ENCODE measurements around the gene INPP5J.

INPP5J gene

DNA sequence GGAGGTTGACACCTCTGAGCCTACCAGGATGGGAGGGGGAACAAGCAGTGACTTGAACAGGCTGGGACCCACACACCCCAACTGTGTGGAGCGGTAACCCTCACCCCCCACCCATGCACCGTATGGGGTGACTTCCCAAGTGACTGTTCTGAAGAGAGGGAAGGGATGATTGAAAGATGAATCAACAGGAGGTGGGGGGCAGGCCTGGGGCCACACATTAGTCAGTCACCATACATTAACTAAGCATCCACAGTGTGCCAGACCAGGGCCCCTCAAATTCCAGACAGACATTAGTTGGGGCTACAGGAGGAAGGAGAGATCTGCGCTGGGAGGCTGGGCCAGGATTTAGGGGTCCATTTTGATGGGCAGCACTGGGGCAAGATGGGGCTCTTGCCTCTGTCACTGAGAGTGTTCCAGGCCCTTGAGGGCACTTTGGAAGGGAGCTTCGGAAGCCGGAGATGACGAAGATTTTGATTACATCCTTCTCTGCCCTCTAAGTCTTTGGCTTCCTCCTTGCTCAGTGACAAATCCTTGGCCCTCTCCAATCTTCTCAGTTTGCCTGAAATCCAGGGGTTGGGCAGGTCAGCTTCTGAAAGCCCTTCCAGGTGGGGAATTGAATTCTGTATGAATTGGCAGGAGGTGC lies 40.7 kb upstream of the INPP5J start:
- H3K27ac ChIP-seq (ENCODE audit: low read depth, low read length, severe bottlenecking) = no peak overlapping the region
- WGBS, 2 experiments (ENCODE audit: insufficient coverage in 2 of 2) = 82 to 100% methylated on average over 1 to 4 of the region's 6 CpGs

DNA sequence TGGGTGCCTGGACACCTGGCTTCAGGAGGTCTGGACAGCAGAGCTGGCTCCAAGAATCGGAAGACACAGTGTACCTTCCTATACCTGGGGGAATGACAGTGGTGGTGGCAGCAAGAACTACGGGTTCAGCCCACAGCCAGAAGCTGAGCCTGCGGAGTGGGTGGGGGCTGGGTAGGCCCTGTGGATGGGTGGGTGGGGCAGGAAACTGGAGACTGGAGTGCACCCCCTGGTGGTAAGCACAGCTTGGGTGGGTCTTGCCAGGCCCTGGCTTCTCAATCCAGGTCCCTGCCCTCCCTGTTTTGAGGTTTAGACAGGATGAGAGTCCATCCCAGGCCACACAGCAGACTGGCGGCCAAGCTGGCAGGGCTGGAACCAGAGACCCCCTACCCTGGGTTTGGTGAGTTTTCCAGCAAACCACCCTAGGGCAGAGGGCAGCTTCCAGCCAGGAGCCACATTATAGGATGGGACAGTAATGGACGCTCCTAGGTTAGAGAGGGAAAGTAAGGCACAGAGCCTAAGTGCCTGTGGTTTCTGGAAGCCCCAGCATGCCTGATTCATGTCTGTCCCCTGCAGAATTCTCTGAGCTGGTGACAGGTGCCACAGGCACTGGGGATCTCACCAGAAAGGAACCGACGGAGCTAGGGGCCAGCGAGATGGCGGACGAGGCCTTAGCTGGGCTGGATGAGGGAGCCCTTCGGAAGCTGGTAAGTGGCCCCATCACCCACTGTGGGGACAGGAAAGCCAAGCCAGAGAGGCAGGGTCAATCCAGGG lies 40.0 kb upstream of the INPP5J start:
- WGBS, 2 experiments (ENCODE audit: insufficient coverage in 2 of 2) = 94 to 96% methylated on average over 8 to 11 of the region's 11 CpGs
- H3K4me3 ChIP-seq (ENCODE audit: extremely low read depth, insufficient read depth, low read length, poor library complexity, severe bottlenecking) = peak overlapping the region; percentile 60

More for the DNA sequence above, 40.7 kb upstream of the INPP5J start:
- peaks cover 13% of the 10 kb centered on the region for H3K36me3 ChIP-seq (ENCODE audit: control insufficient read depth, insufficient read depth, low read length)
- H3K9me3 ChIP-seq (ENCODE audit: control insufficient read depth, low read length) = no peaks in the 10 kb centered on the region
- peaks cover 24% of the 10 kb centered on the region for H3K4me1 ChIP-seq (ENCODE audit: control insufficient read depth, insufficient read depth, low read length, poor library complexity, severe bottlenecking)
- peak overlapping the region; percentile 60 for H3K4me3 ChIP-seq (ENCODE audit: extremely low read depth, insufficient read depth, low read length, poor library complexity, severe bottlenecking)

DNA sequence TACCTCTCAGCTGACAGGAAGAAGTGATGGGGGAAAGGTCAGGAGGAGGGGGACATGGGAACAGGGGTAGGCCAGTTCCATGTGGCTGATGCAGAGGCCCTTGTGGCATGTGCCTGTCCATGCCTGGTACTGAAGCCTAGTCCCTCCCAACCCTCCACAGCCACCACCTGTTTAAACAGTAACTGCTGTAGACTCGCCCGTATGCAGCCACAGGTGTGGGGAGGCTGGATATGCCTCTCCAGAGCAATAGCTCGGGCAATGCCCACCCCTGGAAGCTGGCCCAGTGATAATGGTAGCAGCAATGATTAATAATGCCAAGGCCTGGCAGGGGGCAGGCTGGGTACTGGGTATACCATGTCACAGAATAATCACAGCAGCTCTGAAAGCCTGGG lies 39.4 kb upstream of the INPP5J start:
- H3K27ac ChIP-seq (ENCODE audit: low read depth, low read length, severe bottlenecking) = no peak overlapping the region
- H3K36me3 ChIP-seq (ENCODE audit: control insufficient read depth, insufficient read depth, low read length) = peaks cover 22% of the 10 kb centered on the region
- no peaks in the 10 kb centered on the region for H3K9me3 ChIP-seq (ENCODE audit: control insufficient read depth, low read length)
- peaks cover 24% of the 10 kb centered on the region for H3K4me1 ChIP-seq (ENCODE audit: control insufficient read depth, insufficient read depth, low read length, poor library complexity, severe bottlenecking)
- 100% methylated on average over 3 of the region's 3 CpGs for WGBS, 2 experiments (ENCODE audit: insufficient coverage in 2 of 2)
- H3K4me3 ChIP-seq (ENCODE audit: extremely low read depth, insufficient read depth, low read length, poor library complexity, severe bottlenecking) = no peak overlapping the region

More for the DNA sequence above, 40.0 kb upstream of the INPP5J start:
- Histone ChIP-seq H3K4me1 (ENCODE audit: control insufficient read depth, insufficient read depth, low read length, poor library complexity, severe bottlenecking) (peaks cover 24% of the 10 kb centered on the region), H3K36me3 (ENCODE audit: control insufficient read depth, insufficient read depth, low read length) (peaks cover 16% of the 10 kb centered on the region), H3K9me3 (ENCODE audit: control insufficient read depth, low read length) (no peaks in the 10 kb centered on the region), H3K27ac (ENCODE audit: low read depth, low read length, severe bottlenecking) (no peak overlapping the region)

DNA sequence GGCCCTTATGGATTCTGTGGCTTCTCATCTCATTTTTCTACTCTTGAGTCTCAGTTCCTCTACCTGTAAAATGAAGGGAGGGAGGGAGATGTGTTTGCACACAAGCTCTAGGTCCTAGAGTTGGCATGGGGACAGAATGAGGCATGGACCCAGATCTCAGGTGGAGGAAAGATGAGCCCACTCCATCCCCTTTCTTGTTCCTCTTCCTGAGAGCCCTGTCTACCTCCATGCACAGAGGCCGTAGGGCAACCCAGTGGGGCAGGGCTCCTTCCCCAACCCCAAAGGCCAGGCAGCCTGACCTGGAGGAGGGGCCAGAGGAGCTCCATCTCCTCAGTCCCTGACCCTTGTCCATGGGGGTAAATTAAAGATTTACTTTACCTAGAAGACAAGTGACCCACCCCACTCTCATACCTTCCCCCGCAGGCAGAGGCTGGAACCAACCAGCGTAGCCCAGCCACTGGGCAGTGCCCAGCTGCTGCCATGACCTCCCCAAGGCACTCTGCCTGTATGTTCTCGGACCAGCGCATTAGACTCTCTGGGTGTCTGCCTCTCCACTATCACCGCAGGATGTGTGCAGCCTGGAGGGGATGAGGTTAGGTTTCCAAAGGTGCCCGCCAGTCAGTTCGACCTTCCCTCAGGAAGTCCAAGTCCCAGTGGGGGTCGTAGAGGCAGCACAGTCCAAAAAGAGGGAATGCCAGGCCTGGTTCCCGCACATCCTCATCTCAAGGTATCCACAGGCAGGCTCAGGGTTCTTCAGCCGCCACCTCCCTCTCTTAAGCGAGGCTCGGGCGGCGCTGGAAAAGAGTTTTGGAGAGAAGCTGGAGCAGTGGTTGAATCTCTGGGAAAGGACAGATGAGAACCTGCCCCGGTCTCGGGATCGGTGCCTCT lies 38.6 kb upstream of the INPP5J start:
- H3K36me3 ChIP-seq (ENCODE audit: control insufficient read depth, insufficient read depth, low read length) = peaks cover 28% of the 10 kb centered on the region
- no peaks in the 10 kb centered on the region for H3K9me3 ChIP-seq (ENCODE audit: control insufficient read depth, low read length)
- peaks cover 24% of the 10 kb centered on the region for H3K4me1 ChIP-seq (ENCODE audit: control insufficient read depth, insufficient read depth, low read length, poor library complexity, severe bottlenecking)
- peak overlapping the region; percentile 40 for H3K4me3 ChIP-seq (ENCODE audit: extremely low read depth, insufficient read depth, low read length, poor library complexity, severe bottlenecking)
- H3K27ac ChIP-seq (ENCODE audit: low read depth, low read length, severe bottlenecking) = peak overlapping the region; percentile 79
- WGBS, 2 experiments (ENCODE audit: insufficient coverage in 2 of 2) = 28 to 38% methylated on average over 11 to 16 of the region's 18 CpGs

DNA sequence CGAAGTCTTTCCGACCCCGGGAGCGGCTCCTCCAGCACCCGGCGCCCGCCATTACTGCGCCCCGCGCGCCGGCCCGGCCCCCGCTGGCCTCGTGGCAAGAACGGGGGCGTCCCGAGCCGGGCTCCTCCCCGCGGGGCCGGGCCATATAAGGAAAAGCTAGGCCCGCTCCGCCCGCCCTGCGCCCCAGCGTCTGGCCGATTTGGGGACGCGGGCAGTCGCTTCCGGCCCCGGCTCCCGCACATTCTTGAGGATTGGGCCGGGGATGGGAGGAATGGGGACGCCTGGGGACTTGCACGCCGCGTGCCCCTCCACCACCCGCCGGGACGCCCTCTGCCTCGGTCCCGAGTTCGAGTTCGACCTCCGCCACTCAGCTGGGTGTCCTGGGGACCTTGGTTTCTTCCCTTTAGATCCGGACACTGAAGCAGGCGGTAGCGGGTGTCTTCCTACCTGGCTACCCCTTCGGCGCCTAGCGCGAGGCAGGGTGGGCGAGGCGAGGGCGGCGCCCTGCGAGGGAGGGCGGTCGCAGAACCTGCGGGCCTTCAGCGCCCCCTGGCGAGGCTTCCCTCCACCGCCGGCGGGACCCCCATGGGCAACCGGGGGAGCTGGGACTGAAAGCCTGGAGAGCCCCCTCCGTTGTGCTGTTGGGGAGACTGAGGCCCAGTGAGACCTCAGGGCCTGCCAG lies 37.8 kb upstream of the INPP5J start:
- Histone ChIP-seq H3K27ac (ENCODE audit: low read depth, low read length, severe bottlenecking) (peak overlapping the region; percentile 79), H3K36me3 (ENCODE audit: control insufficient read depth, insufficient read depth, low read length) (peaks cover 35% of the 10 kb centered on the region), H3K4me3 (ENCODE audit: extremely low read depth, insufficient read depth, low read length, poor library complexity, severe bottlenecking) (peak overlapping the region; percentile 40), H3K4me1 (ENCODE audit: control insufficient read depth, insufficient read depth, low read length, poor library complexity, severe bottlenecking) (peaks cover 24% of the 10 kb centered on the region), H3K9me3 (ENCODE audit: control insufficient read depth, low read length) (no peaks in the 10 kb centered on the region)
- WGBS, 2 experiments (ENCODE audit: insufficient coverage in 2 of 2) = 2 to 3% methylated on average over 46 to 62 of the region's 69 CpGs

DNA sequence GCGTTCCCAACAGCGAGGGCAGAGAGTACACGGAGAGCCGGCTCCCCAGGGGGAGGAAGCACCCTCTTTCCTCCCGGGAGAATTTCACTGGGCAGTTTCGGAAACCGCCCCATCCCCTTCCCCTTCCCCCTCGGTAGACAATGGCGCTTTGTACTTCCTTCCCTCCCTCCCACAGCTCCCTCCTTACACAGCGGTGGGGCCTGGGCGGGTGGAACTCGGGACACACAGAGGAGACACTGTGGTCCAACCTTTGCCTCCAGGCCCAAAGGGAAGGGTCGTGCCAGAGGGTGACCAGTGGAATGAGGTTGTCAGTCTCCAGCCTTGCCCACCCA lies 37.3 kb upstream of the INPP5J start:
- Histone ChIP-seq H3K27ac (ENCODE audit: low read depth, low read length, severe bottlenecking) (peak overlapping the region; percentile 79), H3K36me3 (ENCODE audit: control insufficient read depth, insufficient read depth, low read length) (peaks cover 40% of the 10 kb centered on the region), H3K9me3 (ENCODE audit: control insufficient read depth, low read length) (no peaks in the 10 kb centered on the region), H3K4me1 (ENCODE audit: control insufficient read depth, insufficient read depth, low read length, poor library complexity, severe bottlenecking) (peaks cover 24% of the 10 kb centered on the region), H3K4me3 (ENCODE audit: extremely low read depth, insufficient read depth, low read length, poor library complexity, severe bottlenecking) (peak overlapping the region; percentile 40)
- 13 to 78% methylated on average over 1 to 4 of the region's 13 CpGs for WGBS, 2 experiments (ENCODE audit: insufficient coverage in 2 of 2)

DNA sequence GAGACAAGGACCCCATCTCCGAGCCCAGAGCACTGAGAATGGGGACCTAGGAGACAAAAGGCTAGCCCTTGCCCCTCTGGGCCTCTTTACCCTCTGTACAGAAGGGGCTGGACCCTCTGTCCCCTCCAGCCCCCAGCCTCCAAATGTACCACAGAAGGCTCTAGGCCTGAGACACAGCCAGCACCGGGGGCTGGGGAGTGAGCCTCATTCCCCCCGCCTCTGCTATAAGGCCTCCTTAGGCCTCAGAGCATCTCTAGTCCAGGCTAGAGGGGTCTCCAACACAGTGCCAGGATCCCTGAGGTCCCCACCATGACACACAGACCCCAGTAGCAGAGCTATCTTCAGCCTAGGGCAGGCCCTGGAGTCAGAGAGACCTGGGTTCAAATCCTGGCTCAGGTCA lies 36.8 kb upstream of the INPP5J start:
- Histone ChIP-seq H3K4me1 (ENCODE audit: control insufficient read depth, insufficient read depth, low read length, poor library complexity, severe bottlenecking) (peaks cover 24% of the 10 kb centered on the region), H3K36me3 (ENCODE audit: control insufficient read depth, insufficient read depth, low read length) (peaks cover 44% of the 10 kb centered on the region), H3K9me3 (ENCODE audit: control insufficient read depth, low read length) (no peaks in the 10 kb centered on the region), H3K4me3 (ENCODE audit: extremely low read depth, insufficient read depth, low read length, poor library complexity, severe bottlenecking) (no peak overlapping the region), H3K27ac (ENCODE audit: low read depth, low read length, severe bottlenecking) (peak overlapping the region; percentile 30)
- 100% methylated on average over 2 to 3 of the region's 3 CpGs for WGBS, 2 experiments (ENCODE audit: insufficient coverage in 2 of 2)

DNA sequence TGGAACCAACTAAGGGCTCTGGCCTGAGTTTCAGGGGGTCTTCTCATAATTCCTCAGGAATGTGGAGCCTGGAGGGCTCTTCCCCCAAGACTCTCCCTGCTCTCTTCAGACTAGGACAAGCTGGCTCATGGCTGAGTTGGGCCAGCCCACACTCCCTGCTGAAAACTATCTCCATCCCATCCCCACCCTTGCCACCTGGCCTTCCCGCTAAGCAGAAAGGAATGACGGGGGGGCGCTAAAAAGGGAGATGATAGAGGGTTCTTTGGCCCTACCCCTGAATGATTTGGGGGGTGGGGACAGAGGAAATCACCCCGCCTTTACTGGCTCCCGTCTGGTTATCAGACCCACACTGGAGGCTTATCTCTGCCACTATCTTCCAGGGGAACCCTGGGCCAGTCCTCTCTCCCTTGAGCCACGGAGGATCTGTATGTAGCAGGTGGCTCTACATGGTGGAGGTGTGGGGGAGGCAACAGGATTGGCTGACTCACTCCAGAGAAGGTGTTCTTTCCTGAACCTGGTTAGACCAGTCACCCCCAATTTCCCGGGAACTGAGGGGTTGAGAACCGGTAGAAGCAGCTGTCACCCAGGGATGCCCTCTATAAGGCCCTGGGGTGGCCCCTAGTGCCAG lies 35.9 kb upstream of the INPP5J start:
- H3K4me3 ChIP-seq (ENCODE audit: extremely low read depth, insufficient read depth, low read length, poor library complexity, severe bottlenecking) = no peak overlapping the region
- WGBS, 2 experiments (ENCODE audit: insufficient coverage in 2 of 2) = 93 to 96% methylated on average over 4 of the region's 8 CpGs
- H3K9me3 ChIP-seq (ENCODE audit: control insufficient read depth, low read length) = no peaks in the 10 kb centered on the region
- H3K36me3 ChIP-seq (ENCODE audit: control insufficient read depth, insufficient read depth, low read length) = peaks cover 53% of the 10 kb centered on the region
- peaks cover 21% of the 10 kb centered on the region for H3K4me1 ChIP-seq (ENCODE audit: control insufficient read depth, insufficient read depth, low read length, poor library complexity, severe bottlenecking)
- no peak overlapping the region for H3K27ac ChIP-seq (ENCODE audit: low read depth, low read length, severe bottlenecking)

DNA sequence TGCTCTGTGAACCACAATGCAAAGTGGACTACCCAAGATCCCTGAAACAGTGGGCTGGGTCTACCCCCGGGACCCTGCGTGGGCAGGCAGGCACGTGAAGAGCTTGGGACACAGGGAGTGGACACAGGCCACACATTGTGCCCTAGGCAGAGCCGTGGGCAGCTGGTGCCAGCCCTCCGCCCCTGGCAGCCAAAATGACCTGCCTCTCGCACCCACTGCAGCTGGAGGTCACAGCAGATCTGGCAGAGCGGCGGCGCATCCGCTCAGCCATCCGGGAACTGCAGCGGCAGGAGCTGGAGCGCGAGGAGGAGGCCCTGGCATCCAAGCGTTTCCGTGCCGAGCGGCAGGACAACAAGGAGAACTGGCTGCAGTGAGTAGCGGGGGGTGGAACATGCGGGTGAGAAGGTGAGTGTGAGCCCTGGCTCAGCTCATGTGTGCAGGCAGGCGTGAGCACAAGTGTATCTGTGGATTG lies 35.0 kb upstream of the INPP5J start:
- H3K4me1 ChIP-seq (ENCODE audit: control insufficient read depth, insufficient read depth, low read length, poor library complexity, severe bottlenecking) = peaks cover 11% of the 10 kb centered on the region
- H3K36me3 ChIP-seq (ENCODE audit: control insufficient read depth, insufficient read depth, low read length) = peaks cover 63% of the 10 kb centered on the region
- no peak overlapping the region for H3K27ac ChIP-seq (ENCODE audit: low read depth, low read length, severe bottlenecking)
- no peak overlapping the region for H3K4me3 ChIP-seq (ENCODE audit: extremely low read depth, insufficient read depth, low read length, poor library complexity, severe bottlenecking)
- 91 to 94% methylated on average over 20 to 21 of the region's 21 CpGs for WGBS, 2 experiments (ENCODE audit: insufficient coverage in 2 of 2)
- no peaks in the 10 kb centered on the region for H3K9me3 ChIP-seq (ENCODE audit: control insufficient read depth, low read length)
